H9 (cell line): ENCODE measurements around the gene ADCY1. TPM values are rescaled to one million over a fixed set of nuclear protein-coding genes. Genes with fewer than 3 reads are reported as not detected.

Experiments used
- DNase-seq: peaks from one replicate; pipeline ENCODE4 v3.0.0-alpha.2; 2017
- H2AFZ ChIP-seq: one replicate; pipeline ENCODE4 v1.6.1; 2013; ENCODE audit warnings: mild to moderate bottlenecking, low read length, control low read depth, moderate library complexity
- H2AK5ac ChIP-seq: 2 replicates; pipeline ENCODE4 v1.6.1; 2013; ENCODE audit warnings: low read length, control low read depth, mixed read lengths; ENCODE audit not compliant: insufficient read length
- H2BK120ac ChIP-seq: one replicate; pipeline ENCODE4 v1.6.1; 2013; ENCODE audit warnings: low read depth, mild to moderate bottlenecking, low read length, control low read depth, inconsistent platforms; ENCODE audit not compliant: poor library complexity, severe bottlenecking
- H2BK12ac ChIP-seq: 2 replicates; pipeline ENCODE4 v1.6.1; 2013; ENCODE audit warnings: low read length, control low read depth, mixed read lengths, low read depth; ENCODE audit not compliant: insufficient read length
- H2BK15ac ChIP-seq: 2 replicates; pipeline ENCODE4 v1.6.1; 2013; ENCODE audit warnings: low read depth, low read length, control low read depth
- H2BK20ac ChIP-seq: one replicate; pipeline ENCODE4 v1.6.1; 2013; ENCODE audit warnings: low read depth, mild to moderate bottlenecking, low read length, control low read depth, inconsistent platforms; ENCODE audit not compliant: poor library complexity, severe bottlenecking
- H2BK5ac ChIP-seq: 2 replicates; pipeline ENCODE4 v1.6.1; 2013; ENCODE audit warnings: low read length, control low read depth, mixed read lengths; ENCODE audit not compliant: insufficient read length
- H3K14ac ChIP-seq: 2 replicates; pipeline ENCODE4 v1.6.1; 2013; ENCODE audit warnings: low read length, control low read depth; ENCODE audit not compliant: insufficient read depth
- H3K18ac ChIP-seq: 2 replicates; pipeline ENCODE4 v1.6.1; 2013; ENCODE audit warnings: low read depth, mild to moderate bottlenecking, mixed read lengths, low read length, control low read depth; ENCODE audit not compliant: insufficient read length
- H3K23ac ChIP-seq: 2 replicates; pipeline ENCODE4 v1.6.1; 2013; ENCODE audit warnings: low read length, control low read depth, mixed read lengths, low read depth; ENCODE audit not compliant: insufficient read length
- H3K23me2 ChIP-seq: 2 replicates; pipeline ENCODE4 v1.6.1; 2013; ENCODE audit warnings: low read depth, mild to moderate bottlenecking, mixed read lengths, low read length, control low read depth; ENCODE audit not compliant: insufficient read length, poor library complexity, severe bottlenecking
- H3K27ac ChIP-seq: 2 replicates; pipeline ENCODE4 v1.5.1; 2013; ENCODE audit warnings: low read length, control low read depth, mixed read lengths, low read depth; ENCODE audit not compliant: insufficient read length
- H3K27me3 ChIP-seq: 2 replicates; pipeline ENCODE4 v1.6.1; 2013; ENCODE audit warnings: low read length, control low read depth, inconsistent platforms; ENCODE audit not compliant: insufficient read depth
- H3K4ac ChIP-seq: 2 replicates; pipeline ENCODE4 v1.6.1; 2013; ENCODE audit warnings: low read depth, mild to moderate bottlenecking, control low read depth, inconsistent platforms, low read length, moderate library complexity
- H3K4me1 ChIP-seq: 2 replicates; pipeline ENCODE4 v1.6.1; 2013; ENCODE audit warnings: low read length, control low read depth, inconsistent platforms; ENCODE audit not compliant: insufficient read depth
- H3K4me2 ChIP-seq: 2 replicates; pipeline ENCODE4 v1.6.1; 2013; ENCODE audit warnings: low read length, control low read depth, mixed read lengths; ENCODE audit not compliant: insufficient read length, insufficient read depth
- H3K56ac ChIP-seq: 2 replicates; pipeline ENCODE4 v1.6.1; 2013; ENCODE audit warnings: low read depth, mild to moderate bottlenecking, mixed read lengths, low read length, control low read depth; ENCODE audit not compliant: insufficient read length
- H3K79me1 ChIP-seq: 2 replicates; pipeline ENCODE4 v1.6.1; 2013; ENCODE audit warnings: low read depth, mild to moderate bottlenecking, moderate library complexity, low read length, control low read depth, inconsistent platforms; ENCODE audit not compliant: insufficient read depth, poor library complexity, severe bottlenecking
- H3K79me2 ChIP-seq: 2 replicates; pipeline ENCODE4 v1.6.1; 2013; ENCODE audit warnings: low read length, control low read depth, inconsistent platforms; ENCODE audit not compliant: insufficient read depth
- H3K9ac ChIP-seq: 2 replicates; pipeline ENCODE4 v1.6.1; 2013; ENCODE audit warnings: low read length, control low read depth, mixed read lengths; ENCODE audit not compliant: insufficient read length; ENCODE audit errors: extremely low read depth
- H3K9me3 ChIP-seq: one replicate; pipeline ENCODE4 v1.6.1; 2013; ENCODE audit warnings: low read depth, low read length, inconsistent platforms; ENCODE audit not compliant: control insufficient read depth
- H3T11ph ChIP-seq: one replicate; pipeline ENCODE4 v1.6.1; 2013; ENCODE audit warnings: mild to moderate bottlenecking, low read length, control low read depth, inconsistent platforms
- H4K20me1 ChIP-seq: one replicate; pipeline ENCODE4 v1.6.1; 2013; ENCODE audit not compliant: control insufficient read depth, insufficient read length, insufficient read depth
- H4K5ac ChIP-seq: 2 replicates; pipeline ENCODE4 v1.6.1; 2013; ENCODE audit warnings: low read depth, mild to moderate bottlenecking, mixed read lengths, low read length, control low read depth; ENCODE audit not compliant: insufficient read length
- H4K8ac ChIP-seq: replicated peaks from 2 replicates; pipeline ENCODE4 v1.6.1; 2013; ENCODE audit warnings: low read length, control low read depth, mixed read lengths, low read depth; ENCODE audit not compliant: insufficient read length
- H4K91ac ChIP-seq: 2 replicates; pipeline ENCODE4 v1.6.1; 2013; ENCODE audit warnings: low read depth, mild to moderate bottlenecking, moderate library complexity, mixed read lengths, low read length, control low read depth; ENCODE audit not compliant: insufficient read length
- H3K27ac Mint-ChIP-seq, 3 experiments: 2 replicates in 2 of 3; 3 replicates in 1 of 3; pipeline ENCODE4 v1.8.0; 2020 to 2021; ENCODE audit warnings: mixed read lengths in 3 of 3, mild to moderate bottlenecking in 1 of 3, moderate library complexity in 1 of 3
- H3K27me3 Mint-ChIP-seq: 2 replicates; pipeline ENCODE4 v1.8.0; 2021; ENCODE audit warnings: low read depth, mild to moderate bottlenecking, moderate library complexity, mixed read lengths
- H3K36me3 Mint-ChIP-seq, 3 experiments: 2 replicates in 2 of 3; 3 replicates in 1 of 3; pipeline ENCODE4 v1.8.0; 2020 to 2021; ENCODE audit warnings: low read depth in 3 of 3, mixed read lengths in 3 of 3; ENCODE audit not compliant: insufficient read depth in 1 of 3
- H3K4me1 Mint-ChIP-seq, 2 experiments: 2 replicates each; pipeline ENCODE4 v1.8.0; 2020; ENCODE audit warnings: mixed read lengths in 2 of 2
- H3K4me3 Mint-ChIP-seq, 2 experiments: 2 replicates in 1 of 2; 3 replicates in 1 of 2; pipeline ENCODE4 v1.8.0; 2020 to 2021; ENCODE audit warnings: mild to moderate bottlenecking in 2 of 2, mixed read lengths in 2 of 2, moderate library complexity in 1 of 2
- H3K9me3 Mint-ChIP-seq, 2 experiments: 2 replicates in 1 of 2; 3 replicates in 1 of 2; pipeline ENCODE4 v1.8.0; 2020; ENCODE audit warnings: mild to moderate bottlenecking in 2 of 2, mixed read lengths in 2 of 2, moderate library complexity in 1 of 2
- total RNA-seq: library from RNA; stranded (reverse); gene quantifications from 2 replicates; pipeline ENCODE4 v1.2.1, GENCODE V29; 2021
- TF ChIP-seq, protein P1 (sequence below): fragments of 200-600 bp; sonication (generic); conservative IDR thresholded peaks from 3 replicates; pipeline ENCODE4 v1.8.0; 2021; ENCODE audit warnings: antibody characterized with exemption, mild to moderate bottlenecking

ADCY1 gene
- total RNA-seq, 1 experiment from 2014 or later = 21.6 TPM

DNA sequence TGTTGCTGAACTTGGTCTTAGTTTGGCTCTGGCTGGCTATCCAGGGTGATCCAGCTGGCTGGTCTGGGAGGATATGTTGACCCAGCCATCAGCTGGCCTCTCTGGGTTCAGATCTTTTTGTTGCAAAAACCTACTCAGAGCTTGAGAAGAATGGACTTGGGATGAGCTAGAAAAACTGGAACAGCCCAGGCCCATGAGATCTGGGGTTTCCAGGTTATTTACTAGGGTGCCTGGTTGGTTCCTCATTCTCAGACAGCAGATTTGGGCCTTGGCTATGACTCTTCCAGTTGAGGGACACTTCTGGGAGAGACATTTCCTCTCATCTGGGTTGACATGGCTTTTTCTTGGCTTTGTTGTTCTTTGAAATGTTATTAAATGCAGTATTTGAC lies 116.6 kb downstream of the ADCY1 start:
- TF ChIP-seq, protein P1, sequence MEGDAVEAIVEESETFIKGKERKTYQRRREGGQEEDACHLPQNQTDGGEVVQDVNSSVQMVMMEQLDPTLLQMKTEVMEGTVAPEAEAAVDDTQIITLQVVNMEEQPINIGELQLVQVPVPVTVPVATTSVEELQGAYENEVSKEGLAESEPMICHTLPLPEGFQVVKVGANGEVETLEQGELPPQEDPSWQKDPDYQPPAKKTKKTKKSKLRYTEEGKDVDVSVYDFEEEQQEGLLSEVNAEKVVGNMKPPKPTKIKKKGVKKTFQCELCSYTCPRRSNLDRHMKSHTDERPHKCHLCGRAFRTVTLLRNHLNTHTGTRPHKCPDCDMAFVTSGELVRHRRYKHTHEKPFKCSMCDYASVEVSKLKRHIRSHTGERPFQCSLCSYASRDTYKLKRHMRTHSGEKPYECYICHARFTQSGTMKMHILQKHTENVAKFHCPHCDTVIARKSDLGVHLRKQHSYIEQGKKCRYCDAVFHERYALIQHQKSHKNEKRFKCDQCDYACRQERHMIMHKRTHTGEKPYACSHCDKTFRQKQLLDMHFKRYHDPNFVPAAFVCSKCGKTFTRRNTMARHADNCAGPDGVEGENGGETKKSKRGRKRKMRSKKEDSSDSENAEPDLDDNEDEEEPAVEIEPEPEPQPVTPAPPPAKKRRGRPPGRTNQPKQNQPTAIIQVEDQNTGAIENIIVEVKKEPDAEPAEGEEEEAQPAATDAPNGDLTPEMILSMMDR = no peak
- Histone ChIP-seq H2AFZ (no peak overlapping the region), H2BK15ac (no peak overlapping the region), H2AK5ac (no peak overlapping the region), H3K23ac (no peak overlapping the region), H3K4ac (no peak overlapping the region), H2BK120ac (no peak overlapping the region), H3K23me2 (no peaks in the 10 kb centered on the region), H4K91ac (no peak overlapping the region), H2BK12ac (no peak overlapping the region), H3K56ac (no peak overlapping the region), H4K8ac (no peak overlapping the region), H3K79me1 (no peaks in the 10 kb centered on the region), H3K18ac (no peak overlapping the region), H3K4me2 (no peak overlapping the region), H3K9me3 (no peaks in the 10 kb centered on the region), H3K14ac (no peak overlapping the region), H3K9ac (no peak overlapping the region), H2BK5ac (no peak overlapping the region), H3K79me2 (no peaks in the 10 kb centered on the region), H3K4me1 (no peaks in the 10 kb centered on the region), H4K20me1 (peaks cover 4% of the 10 kb centered on the region), H2BK20ac (no peak overlapping the region), H3T11ph (no peak overlapping the region), H4K5ac (no peak overlapping the region), H3K27me3 (no peaks in the 10 kb centered on the region), H3K27ac (no peak overlapping the region)
- Mint-ChIP-seq H3K27me3 (no peaks in the 10 kb centered on the region), H3K4me3 (no peak overlapping the region), H3K4me1 (no peaks in the 10 kb centered on the region), H3K9me3 (no peaks in the 10 kb centered on the region), H3K36me3 (peaks cover 6 to 13% (median 7%) of the 10 kb centered on the region in 3 experiments; a peak in 6 of 7 replicates), H3K27ac (no peak overlapping the region)
- DNase-seq = no peak
